Thyroid gland (tissue), 4 donors: Measurements from ENCODE around the gene ITGB4.

Experiments used
- CTCF ChIP-seq, 6 experiments: fragments of 200-600 bp in 3 of 6; fragments of 450-650 bp in 3 of 6; sonication (generic) in 3 of 6; IDR thresholded peaks; one replicate each; pipeline ENCODE4 v1.5.1; 2016 to 2019; ENCODE audit warnings: antibody characterized with exemption in 6 of 6, mild to moderate bottlenecking in 2 of 6, inconsistent platforms in 1 of 6, moderate library complexity in 1 of 6
- POLR2A ChIP-seq, 2 donors: fragments of 450-650 bp; IDR thresholded peaks; one replicate each; pipeline ENCODE4 v1.6.1; 2017; ENCODE audit warnings: antibody characterized with exemption in 2 of 2, mild to moderate bottlenecking in 2 of 2, moderate library complexity in 1 of 2

- TF ChIP-seq CTCF (IDR thresholded peaks at IDR 0.05) (no peak), POLR2A (IDR thresholded peaks at IDR 0.05) (no peak)
Measured at GRCh38 chr17:75724016-75725003, 3.1 kb downstream of the ITGB4 start.
